Activated CD4-positive, alpha-beta T cell treated with anti-CD3 and anti-CD28 coated beads, Interleukin-2, Interleukin-4, amounts not matched to agents 100 ng/mL and 50 ng/mL, durations not matched to agents 16 hours and 8 hours (primary cell): Measurements from ENCODE around the gene GBE1.

Experiments
- DNase-seq: peaks from one replicate; pipeline ENCODE4 v3.0.0-alpha.2; 2020; ENCODE audit warnings: low spot score

GBE1 gene

GRCh38 chr3:81621277-81621676 lies 140.2 kb downstream of the GBE1 start:
- DNase-seq = no peak

- no peak for DNase-seq
Measured at GRCh38 chr3:81620849-81621248, 140.6 kb downstream of the GBE1 start.

DNA sequence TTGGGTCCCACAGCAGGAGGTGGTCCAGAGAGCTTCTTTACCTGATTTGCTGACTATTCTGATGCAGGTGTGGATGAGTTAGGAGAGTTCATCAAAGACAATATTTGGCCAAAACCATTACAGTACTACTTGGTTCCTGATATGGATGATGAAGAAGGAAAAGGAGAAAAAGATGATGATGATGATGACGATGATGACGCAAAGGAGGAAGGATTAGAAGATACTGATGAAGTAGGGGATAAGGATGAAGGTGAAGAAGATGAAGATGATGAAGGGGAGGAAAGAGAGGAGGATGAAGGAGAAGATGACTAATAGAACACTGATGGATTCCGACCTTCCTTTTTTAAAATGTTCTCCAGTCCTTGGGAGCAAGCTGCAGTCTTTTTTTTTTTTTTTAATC lies 148.7 kb downstream of the GBE1 start:
- no peak for DNase-seq

DNA sequence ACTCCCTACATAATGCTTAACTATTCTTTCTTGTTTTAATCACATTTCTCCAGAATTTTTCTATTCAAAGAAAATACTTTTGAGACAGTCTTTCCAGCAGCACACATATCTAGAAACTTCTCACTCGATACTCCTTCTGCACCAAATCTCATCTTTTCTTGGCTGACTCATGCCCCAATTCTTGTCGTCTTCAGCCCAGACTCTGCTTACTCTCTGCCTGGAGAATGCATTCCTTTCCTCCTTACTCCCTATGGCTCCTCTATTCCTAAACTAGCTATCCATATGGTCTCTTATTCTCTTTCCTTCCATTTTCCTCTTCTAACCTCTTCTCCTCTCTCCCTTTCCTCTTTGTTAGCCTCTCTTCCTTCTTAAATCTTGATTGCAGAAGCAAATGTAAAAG lies 158.7 kb downstream of the GBE1 start:
- no peak for DNase-seq

GRCh38 chr3:81601707-81602305 lies 159.6 kb downstream of the GBE1 start:
- no peak for DNase-seq

DNA sequence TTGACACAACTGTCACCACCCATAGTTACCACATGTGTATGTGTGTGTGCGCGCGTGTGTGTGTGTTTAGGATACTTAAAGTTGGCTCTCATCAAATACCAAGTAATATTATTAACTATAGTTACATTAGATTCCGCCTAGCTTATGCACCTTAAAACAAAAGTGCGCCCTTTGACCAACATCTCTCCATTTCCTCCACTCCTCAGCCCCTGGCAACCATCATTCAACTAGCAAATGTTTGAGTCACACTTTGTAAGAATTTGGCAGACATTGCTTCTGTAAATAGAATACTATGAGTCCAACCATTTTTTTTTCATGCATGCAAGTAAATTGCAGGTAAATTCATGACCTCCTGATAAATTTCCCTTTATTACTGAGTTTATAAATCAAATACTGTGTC lies 169.3 kb downstream of the GBE1 start:
- DNase-seq = no peak

GRCh38 chr3:81585937-81586336 lies 175.5 kb downstream of the GBE1 start:
- no peak for DNase-seq

- no peak for DNase-seq
Measured at GRCh38 chr3:81585056-81585455, 176.4 kb downstream of the GBE1 start.

DNA sequence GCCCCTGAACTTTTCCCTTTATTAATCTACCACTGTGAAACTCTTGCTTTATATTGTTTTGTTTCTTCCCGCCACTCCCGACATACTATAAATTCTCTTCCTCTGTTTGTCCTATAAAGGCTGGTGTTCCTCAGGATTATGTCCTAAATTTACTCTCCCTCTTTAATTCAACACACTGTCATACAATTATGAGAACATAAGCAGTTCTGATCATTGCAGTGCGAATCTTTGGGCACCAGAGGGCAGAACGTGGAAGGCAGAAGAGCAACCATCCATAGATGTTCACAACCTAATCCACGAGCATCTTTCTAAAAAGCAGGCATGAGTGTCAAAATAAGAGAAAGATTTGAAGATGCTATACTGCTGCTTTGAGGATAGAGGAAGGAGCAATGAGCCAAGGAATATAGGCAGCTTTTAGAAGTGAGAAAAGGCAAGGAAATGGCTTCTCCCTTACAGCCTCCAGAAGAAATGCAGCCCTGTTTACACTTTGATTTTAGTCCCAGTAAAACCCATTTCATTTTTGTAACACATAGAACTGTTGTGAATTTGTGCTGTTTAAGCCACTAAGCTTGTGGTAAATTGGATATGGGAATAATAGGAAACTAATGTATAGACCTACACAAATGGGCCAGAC lies 179.4 kb downstream of the GBE1 start:
- peak; percentile 21 for DNase-seq

- DNase-seq = no peak
Measured at GRCh38 chr3:81580355-81580754, 181.1 kb downstream of the GBE1 start.

DNA sequence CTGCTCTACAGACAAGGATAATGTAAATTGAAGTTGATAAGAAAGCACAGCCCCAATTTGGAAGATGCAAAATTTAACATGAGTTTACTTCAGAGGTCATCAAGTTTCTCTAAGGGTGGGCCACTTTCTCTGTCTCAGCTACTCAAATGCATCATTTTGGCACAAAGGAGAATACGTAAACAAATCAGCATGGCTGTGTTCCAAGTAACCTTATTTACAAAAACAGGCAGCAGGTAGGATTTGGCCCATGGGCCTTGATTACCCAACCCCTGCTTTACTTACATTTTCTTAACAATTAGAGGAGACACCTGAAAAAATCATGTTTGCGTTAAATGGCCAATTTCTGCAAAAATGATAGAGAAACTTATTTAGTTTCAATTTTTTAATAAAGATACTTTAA lies 181.7 kb downstream of the GBE1 start:
- DNase-seq = no peak

DNA sequence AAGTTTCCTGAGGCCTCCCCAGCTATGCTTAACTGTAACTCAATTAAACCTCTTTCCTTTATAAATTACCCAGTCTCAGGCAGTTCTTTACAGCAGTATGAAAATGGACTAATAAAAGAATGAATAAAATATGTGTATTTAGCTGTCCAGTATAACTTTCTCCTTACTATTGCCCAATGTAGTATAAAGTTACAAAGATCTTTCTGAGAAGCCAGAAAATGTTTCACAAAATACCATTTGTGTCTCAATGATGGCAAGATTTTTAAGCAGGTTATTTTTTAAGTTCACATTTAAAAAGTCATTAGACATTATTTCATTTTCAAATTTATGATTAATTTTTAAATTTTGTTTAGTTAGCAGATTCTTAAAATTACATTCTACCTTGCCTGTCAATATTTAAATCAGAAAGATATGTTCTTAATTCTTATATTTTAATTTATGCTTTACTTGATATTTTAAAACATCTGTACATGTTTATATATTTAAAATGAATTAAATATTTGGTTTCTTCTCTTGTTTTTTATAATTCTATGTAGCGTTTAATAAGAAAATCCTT lies 189.2 kb downstream of the GBE1 start:
- no peak for DNase-seq

- no peak for DNase-seq
Measured at GRCh38 chr3:81568378-81568777, 193.1 kb downstream of the GBE1 start.

DNA sequence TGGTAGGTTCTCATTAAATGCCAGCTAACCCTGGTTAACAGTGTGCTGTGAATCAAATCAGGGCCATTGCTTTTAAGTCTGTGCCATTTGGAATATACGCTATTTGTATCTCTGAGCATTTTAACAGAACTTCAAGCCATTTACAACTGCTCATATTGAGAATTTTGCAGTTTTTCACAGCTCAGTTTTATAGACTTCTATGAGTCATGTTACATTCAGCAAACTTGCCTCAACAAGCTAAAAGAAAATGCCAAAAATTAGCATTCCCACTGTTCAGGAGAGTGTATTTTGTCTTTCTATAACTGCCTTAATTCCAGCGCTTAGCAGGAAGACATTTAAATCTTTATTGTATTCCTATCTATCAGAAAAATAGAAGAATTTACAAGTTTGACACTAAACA lies 196.4 kb downstream of the GBE1 start:
- DNase-seq = no peak

DNA sequence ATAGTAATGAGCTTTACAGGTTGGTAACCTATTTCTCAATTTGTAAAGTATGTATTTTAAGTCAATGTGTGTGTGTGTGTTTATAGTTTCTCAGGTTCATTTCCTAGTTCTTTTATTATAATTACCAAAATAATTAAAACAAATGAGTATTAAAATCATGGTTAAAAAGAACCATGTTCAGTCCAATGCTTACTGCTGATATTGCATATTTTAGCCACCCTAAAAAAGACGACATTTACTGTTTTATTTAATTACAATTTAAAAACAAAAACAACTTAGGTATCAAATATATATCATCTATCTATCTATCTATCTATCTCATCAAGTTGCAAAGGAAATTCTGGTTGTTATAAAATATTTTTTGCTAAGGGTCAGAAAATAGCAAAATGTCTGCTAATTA lies 203.3 kb downstream of the GBE1 start:
- DNase-seq = no peak

- no peak for DNase-seq
Measured at GRCh38 chr3:81554801-81555200, 206.6 kb downstream of the GBE1 start.

DNA sequence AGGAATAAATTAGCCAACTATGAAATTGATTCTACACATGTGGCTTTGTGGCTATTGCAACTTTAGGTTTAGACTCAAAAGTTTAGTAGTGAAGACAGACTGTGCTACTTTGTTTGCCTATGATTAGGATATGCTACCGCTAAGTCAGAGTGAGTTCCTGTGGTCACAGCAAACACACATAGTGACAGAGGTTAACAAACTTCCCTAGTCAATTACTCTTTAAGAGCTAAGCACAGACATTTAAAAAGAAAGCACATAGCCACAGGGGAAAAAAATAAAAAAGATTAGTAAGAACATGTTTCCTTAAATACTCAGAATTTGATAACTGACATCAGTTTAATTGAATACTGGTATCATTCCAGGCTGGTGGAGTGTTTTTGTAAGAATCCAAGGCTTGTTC lies 207.1 kb downstream of the GBE1 start:
- DNase-seq = no peak

DNA sequence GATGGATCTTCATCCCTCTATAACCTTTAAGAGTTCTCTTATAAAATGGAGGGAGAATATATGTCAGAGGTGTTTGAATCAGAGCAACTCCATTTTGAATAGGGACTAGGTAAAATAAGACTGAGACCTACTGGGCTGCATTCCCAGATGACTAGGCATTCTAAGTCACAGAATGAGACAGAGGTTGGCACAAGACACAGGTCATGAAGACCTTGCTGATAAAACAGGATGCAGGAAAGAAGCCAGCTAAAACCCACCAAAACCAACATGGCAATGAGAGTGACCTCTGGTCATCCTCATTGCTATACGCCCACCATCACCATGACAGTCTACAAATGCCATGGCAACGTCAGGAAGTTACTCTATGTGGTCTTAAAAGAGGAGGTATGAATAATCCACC lies 211.0 kb downstream of the GBE1 start:
- no peak for DNase-seq

- DNase-seq = no peak
Measured at GRCh38 chr3:81549831-81550230, 211.6 kb downstream of the GBE1 start.

- no peak for DNase-seq
Measured at GRCh38 chr3:81549388-81549787, 212.1 kb downstream of the GBE1 start.

DNA sequence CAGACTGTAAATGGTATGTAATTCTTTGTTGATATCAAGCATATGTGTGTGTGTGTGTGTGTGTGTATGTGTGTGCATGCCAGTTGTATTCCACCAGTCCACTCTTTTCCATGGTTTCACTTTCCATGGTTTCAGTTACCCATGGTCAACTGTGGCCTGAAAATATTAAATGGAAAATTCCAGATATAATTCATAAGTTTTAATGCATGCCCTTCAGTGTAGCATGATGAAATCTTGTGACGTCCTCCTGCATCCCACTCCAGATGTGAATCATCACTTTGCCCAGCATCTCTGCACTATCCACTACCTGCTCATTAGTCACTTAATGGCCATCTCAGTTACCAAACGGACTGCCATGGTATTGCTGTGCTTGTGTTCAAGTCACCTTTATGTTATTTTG lies 215.9 kb downstream of the GBE1 start:
- DNase-seq = no peak

DNA sequence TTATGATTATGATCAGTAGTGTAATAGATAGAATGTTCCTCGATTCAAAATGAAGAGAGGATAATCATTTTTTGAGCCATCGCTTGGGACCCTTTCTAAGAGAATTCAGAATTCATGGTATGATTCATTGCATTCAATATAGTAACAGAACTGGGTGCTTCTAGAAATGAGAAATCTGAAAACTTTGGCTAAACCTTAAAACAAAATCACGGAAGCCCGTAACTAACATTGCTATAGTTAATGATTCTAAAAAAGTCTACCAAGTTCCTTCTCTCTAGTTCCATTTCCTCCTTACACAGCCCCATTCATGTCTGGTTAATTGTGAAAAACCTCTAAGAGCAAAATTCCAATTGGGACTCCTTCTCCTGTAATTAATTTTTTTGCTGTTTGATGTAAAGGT lies 217.1 kb downstream of the GBE1 start:
- DNase-seq = no peak

DNA sequence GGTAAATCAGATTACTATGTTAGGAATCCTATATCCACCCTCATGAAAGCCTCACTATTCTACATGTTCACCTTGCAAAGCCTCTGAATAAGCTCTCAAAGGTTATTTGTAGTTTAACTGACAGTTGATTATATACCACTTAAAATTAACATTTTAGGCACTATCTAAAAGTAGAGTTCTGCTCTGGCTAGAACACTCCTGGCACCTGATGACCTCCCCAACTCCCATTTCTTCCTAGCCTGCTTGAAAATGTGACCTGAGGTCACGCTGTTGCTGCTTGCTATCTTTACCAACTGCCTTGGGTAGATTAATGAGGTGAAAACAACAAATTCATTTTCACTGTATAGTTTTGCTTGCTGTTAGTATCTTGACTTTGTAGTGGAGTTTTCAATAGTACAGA lies 220.7 kb downstream of the GBE1 start:
- no peak for DNase-seq

- DNase-seq = no peak
Measured at GRCh38 chr3:81531846-81532245, 229.6 kb downstream of the GBE1 start.
